HS-27A (cell line): ENCODE results near the gene TRAPPC2L.
"Not testable (repeated sequence)": the region's sequence is repeated elsewhere in the genome, so short reads cannot be mapped to it uniquely, and the experiment has no call there.

Experiments used
- DNase-seq: peaks from one replicate; pipeline ENCODE4 v3.0.0-alpha.2; 2012; ENCODE audit warnings: low read depth, missing footprints

The TRAPPC2L gene

DNA sequence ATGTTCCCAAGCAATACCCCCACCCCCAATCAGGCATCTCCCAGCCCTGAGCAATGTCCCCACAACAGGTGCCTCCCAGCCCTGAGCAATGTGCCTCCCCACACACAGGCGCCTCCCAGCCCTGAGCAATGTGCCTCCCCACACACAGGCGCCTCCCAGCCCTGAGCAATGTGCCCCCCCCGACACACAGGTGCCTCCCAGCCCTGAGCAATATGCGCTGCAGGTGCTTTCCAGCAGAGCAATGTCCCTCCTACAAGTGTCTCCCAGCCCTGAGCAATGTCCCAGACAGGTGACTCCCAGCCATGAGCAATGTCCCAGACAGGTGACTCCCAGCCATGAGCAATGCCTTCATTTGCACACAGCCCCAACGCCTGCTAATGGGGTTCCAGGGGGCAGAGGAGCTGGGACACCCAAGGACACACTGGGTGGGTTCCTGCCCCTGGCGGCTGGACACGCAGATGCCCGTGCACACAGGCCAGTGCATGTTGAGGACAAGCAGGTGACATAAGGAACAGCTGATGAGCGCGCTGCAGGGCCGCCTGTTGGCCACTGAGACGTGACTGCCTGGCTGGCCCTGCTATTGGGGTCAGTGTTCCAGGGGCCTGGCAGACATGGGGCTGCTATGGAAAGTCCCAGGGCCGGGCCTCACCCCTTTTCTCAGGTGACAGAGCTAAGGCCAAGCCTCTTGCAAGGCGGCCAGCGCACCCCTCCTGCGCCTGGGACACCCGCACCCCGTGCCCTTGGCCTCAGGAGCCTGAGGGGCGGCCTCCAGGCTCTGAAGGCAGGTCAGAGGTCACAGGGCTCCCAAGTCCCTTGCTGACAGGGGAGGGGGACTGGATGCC is 36.4 kb downstream of the TRAPPC2L start:
- DNase-seq, result no peak

DNA sequence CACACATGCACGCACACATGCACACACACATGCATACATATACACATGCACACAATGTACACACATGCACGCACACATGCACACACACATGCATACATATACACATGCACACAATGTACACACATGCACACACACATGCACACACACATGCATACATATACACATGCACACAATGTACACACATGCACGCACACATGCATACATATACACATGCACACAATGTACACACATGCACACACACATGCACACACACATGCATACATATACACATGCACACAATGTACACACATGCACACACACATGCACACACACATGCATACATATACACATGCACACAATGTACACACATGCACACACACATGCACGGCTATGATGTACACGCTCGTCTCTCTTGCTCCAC is 37.3 kb downstream of the TRAPPC2L start:
- DNase-seq, result not testable (repeated sequence)

GRCh38 chr16:88894681-88895300 is 37.9 kb downstream of the TRAPPC2L start:
- no peak for DNase-seq

DNA sequence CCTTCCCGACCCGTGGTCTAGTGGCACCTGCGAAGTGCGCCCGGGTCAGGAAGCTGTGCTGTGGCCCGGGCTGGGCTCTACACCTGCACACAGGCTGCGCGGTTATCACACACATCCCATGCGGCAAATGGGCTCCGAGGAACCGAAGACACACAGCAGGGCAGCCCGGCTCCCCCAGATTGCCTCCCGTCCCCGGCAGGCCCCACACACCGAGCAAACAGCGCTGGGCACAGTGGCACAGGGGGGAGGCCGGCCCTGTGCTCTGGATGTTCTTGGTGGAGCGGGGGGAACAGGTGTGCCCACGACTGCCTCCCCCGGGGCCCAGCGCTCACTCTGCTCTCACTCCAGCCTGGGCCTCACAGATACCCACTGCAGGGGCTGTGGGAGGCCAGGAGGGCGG is 38.4 kb downstream of the TRAPPC2L start:
- no peak for DNase-seq

DNA sequence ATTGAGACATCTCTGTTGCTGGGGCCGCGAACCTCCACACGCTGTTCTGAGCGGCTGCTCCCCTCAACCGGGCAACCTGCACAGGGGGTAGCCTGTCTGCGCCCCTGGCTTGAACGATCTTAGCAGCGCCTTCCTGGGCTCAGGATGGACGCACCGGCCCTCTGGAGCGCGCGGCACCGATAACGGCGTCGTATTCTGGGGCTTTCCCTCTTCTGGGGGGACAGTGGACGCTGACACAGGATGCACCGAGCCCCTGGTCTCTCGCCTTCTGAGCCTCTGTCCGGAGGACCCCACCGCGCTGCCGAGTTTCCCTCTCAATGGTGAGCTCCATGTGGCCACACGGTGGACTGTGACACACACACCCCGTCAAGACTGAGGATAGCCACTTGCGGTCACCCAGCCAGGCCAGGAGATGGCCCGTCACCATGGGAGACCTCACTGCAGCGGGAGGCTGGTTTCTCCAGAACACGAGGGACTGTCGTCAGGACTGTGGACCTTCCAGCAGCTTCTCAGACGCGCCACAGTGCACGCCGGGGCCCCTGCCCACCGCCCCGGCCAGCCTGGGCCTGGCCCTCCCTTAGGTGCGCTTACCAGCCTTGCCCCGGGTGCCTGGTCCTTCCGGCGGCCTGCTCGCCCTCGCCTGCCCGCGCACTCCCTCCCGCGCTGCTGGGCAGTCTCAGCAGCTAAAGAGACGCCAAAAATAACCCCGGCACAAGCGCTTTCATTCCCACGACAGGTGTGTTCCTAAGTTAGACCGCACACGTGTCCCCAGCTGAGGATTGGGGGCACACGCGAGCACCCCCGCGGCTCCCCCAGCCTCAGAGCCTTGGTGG is 39.5 kb downstream of the TRAPPC2L start:
- DNase-seq, result no peak

DNA sequence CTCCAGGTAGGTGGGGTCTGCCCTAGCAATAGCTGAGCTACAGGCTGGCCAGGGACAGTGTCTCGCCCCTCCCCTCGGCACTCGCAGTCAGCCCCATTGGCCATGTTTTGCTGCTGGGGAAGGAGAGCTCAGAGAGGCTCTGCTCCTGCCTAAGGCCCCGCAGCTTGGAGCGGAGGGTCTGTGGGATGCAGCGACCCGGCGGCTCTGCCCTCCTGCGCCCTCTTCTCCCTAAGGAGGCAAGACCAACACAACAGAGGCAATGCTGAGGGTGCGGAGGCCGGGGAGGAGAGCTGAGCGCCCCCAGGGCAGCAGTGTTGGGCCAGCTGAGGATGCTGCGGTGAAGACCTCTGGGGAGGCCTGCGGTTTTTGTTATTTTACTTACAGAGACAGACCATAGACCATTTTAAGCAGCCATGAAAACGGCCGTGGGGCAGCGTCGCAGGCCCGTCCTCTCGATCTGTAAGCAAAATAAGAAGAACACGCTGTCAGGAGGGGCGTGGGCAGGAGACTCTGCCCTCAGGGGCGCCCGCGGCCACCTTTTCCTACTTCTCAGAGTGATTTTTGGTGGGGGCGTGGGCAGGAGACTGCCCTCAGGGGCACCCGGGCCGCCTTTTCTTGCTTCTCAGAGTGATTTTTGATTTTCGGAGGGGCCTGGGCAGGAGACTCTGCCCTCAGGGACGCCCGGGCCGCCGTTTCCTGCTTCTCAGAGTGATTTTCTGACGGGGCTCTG is 40.9 kb downstream of the TRAPPC2L start:
- no peak for DNase-seq

DNA sequence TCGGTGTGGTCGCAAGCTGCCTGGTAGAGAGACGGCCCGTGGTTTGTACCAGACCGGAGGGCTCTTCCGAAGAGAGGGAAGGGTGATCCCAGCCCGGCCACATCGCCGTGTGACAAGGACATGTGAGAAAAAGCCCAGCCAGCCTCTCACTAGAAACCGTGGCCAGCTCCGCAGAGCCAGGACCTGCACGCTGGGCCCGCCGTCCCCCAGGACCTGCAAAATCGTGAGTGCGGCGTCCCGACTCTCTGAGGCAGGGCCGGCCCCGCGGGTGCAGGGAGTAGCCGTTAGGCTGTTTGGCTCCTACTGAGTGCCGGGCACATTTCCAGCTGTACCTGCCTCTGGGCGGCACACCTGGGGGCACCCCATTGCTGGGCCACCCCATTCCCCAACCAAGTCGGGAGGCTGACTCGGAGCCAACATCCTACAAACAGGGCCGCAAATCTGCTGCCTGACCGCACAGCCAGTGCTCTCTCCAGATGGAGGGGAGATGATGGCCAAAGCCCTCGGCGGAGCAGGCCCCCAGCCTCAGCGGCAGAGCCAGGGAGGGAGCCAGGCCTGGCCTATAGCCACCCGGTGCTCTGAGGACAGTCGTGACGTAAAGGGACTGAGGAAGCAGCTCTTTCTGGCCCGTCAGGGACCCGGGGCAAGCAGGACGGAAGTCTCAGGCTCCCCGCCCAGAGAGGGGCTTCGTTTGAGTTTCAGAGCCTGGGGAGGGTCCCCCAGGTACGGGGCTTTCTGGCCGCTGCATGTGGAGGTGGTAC is 43.2 kb downstream of the TRAPPC2L start:
- no peak for DNase-seq

DNA sequence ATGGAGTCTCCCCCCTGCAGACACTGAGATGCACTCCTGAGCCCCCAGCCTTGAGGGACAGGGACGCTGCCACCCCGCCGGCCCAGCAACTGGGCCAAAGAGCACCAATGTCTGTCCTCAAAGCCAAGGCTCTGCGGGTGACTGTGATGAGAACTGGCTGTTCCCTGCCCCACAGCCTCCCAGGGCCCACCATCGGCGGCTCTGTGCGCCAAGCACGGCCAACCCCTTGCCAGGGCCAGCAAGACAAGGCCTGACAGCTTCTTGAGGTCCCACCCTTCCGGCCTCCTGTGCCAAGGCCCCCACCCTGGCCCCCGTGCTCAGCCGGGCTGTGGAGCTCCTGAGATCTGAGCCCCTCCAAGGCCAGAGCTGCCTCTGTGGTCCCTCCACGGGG is 43.7 kb downstream of the TRAPPC2L start:
- no peak for DNase-seq

DNA sequence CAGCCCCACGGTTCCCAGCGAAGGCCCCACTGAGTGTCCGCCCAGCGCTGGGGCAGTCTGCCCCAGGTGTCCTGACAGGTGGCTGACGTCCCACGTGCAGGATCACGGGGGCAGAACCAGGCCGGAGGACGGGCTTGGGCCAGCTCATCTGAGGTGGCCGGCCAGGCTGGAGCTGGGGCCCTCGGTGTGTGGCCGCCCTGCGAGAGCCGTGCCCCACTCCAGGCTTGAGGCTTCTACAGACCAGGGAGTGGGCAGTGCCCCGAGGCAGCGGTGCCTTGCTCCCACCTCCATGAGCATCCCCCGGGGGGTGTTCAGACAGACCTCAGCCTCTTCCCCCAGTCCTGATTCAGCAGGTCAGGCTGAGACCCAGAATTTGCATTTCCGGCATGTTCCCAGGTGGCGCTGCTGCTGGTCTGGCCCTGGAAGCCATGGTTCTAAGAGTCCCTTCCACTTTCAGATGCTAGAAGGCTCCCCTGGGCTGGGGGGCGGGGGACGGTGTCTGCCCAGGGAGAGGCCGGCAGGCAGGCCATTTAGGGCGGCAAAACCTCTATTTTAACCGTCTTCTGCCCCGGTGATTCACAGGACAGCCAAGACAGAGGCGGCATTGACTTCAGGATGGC is 44.9 kb downstream of the TRAPPC2L start:
- no peak for DNase-seq

DNA sequence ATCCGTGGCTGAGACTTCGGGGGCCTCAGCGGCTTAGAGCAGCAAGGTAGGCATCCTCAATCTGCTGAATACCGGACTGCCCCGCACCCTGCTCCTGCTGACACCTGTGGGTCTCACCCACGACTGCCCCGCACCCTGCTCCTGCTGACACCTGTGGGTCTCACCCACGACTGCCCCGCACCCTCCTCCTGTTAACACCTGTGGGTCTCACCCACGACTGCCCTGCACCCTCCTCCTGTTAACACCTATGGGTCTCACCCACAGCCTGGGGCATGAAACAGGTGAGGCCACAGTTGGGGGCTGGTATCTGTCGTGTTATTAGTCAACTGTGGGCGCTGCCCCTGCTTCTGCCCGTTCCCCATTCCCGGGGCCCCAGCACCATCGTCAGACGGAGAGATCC is 45.8 kb downstream of the TRAPPC2L start:
- no peak for DNase-seq

DNA sequence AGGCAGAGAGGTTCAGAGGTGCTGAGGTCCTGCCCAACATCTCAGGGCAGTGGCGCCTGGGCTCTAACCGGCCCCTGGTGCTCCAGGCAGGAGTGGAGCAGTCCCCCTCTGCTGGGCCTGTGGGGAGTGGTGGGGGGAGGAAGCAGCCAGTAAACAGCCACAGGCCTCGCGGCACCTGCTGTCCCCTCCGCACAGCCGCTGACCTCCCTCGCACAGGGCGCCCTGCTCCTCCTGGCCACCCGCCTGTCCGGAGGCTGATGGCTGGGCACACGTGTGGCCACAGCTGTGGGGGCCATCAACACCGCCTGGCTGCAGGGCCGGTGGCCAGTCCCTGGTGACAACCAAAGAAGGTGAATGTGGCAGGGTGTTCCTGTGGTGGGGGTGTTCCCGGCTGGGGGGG is 46.3 kb downstream of the TRAPPC2L start:
- DNase-seq, result no peak

DNA sequence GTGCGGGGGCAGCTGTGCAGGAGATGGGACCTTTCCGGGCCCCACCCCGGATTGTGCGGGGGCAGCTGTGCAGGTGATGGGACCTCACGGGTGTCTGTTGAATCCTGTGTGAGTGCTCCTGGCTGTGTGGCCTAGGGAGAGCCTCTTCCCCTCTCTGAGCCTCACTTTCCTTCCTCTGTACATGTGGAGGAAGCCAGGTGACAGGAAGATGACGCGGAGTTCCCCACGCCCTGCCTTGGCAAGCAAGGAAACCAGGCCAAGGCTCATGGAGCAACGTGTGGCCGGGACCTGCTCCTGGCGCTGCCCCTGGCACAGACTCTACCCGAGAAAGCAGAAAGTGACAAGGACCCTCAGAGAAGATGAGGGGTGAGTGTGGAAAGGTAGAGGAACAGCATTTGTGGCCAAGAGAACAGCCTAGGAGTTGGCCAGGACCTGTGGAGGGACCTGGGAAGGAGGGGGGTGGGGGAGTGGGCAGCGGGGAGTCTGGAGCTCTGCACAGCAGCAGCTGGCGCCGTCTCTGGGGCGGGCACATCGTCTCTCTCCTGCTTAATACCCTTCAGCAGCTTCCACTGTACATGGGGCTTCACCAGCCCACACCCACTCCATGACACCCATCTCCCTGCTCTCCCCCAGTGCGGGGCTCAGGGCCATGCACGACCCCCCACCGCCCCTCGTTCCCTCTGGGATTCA is 47.9 kb downstream of the TRAPPC2L start:
- DNase-seq, result no peak

DNA sequence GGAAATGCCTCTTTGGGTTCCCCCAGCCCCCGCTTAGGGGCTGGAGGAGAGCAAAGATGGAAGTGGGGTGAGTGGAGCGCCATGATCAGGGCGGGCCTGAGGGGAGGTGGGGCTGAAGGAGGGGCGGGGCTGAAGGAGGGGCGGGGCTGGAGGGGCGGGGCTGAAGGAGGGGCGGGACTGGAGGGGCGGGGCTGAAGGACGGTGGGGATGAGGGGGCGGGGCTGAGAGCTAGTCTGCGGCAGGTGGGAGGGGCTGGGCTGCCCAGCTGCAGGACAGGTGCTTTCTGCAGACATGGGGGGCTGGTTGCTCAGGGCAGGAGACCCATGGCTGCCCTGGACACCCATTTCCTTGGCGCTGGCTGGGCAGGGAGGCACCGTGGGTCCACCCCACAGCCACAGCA is 48.6 kb downstream of the TRAPPC2L start:
- DNase-seq, result no peak

DNA sequence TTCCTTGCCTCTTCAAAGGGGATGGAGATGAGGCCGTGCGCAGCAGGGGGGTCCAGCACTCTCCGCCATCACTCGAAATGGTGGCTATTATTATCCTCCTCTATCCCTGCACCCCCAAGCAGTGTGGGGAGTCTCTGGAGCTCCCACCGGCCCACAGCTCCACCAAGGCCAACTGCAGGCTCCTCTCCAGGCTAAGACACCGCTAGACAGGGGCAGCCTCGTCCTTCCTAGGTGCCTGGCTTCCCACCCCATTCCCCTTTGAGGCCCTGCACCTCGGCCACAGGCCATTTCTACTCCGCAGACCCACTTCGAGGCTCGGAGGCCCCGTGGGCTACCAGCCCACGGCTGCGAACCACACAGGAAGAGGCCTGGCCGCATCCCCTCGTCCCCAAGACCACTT is 49.1 kb downstream of the TRAPPC2L start:
- no peak for DNase-seq

DNA sequence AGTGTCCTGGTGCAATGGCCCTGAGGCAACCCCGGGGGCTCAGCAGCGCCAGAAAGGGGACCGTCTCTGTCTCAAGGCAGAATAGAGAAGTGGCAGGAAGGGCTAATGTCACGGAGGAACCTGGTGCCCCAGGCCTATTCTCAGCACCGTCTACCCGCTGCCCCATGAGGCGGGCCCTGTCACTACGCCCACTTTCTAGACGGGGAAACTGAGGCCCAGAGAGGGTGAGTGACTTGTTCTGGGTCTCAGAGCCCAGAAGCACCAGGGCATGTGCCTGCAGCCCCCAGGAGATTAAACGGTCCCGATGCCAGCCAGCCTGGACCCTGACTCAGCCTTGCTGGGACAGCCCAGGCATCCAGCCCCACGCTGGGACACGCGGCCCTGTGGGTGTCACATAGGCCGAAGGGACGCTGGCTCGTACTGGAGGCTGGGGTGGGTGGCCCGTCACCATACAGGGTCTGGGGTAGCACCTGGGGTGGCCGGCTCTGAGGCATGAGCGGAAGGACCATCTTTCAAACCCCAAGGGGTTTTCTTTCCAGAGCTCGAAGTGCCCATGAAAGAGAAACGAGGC is 49.7 kb downstream of the TRAPPC2L start:
- DNase-seq, result no peak

DNA sequence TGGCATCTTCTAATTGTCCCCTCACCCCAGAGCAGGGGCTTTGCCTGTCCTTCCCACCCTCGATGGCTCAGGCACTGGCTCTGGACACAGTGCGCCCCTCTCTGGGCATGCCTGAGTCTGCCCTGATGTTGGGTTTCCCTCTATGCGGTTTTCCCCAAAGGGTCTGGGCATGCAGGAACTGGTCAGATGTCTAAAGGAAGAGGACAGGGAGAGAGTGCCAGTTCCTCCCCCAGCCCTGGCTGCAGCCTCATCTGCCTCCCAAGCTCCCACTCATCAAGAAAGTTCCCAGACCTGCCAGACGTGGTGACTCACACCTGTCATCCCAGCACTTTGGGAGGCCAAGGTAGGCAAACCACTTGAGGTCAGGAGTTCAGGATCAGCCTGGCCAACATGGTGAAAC is 50.8 kb downstream of the TRAPPC2L start:
- DNase-seq, result no peak

DNA sequence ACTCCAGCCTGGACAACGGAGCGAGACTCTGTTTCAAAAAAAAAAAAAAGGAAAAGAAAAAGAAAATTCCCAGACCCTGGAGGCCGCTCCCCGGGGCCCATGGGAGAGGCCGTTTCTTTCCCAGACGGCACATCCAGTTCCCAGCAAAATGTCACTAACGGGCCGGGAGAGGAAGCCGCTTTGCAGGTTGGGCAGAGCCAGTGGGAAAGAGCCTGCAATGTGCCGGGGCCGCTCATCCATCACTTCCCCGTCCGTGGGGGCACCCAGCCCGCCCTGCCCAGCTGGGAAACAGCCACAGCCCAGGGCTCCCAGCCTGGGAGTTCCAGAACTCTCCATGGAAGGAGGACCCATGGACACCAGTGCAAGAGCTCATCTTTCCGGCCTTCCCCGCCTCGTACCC is 51.4 kb downstream of the TRAPPC2L start:
- DNase-seq, result no peak

- no peak for DNase-seq
Observed at GRCh38 chr16:88909431-88910210, 52.7 kb downstream of the TRAPPC2L start.
